Measurements from ENCODE around the gene CSDE1. TPM values are rescaled to one million over a fixed set of nuclear protein-coding genes. Genes with fewer than 3 reads are reported as not detected.
"Not testable (repeated sequence)": the region's sequence is repeated elsewhere in the genome, so short reads cannot be mapped to it uniquely, and the experiment has no call there.

CSDE1 gene
- 278 TPM for total RNA-seq

DNA sequence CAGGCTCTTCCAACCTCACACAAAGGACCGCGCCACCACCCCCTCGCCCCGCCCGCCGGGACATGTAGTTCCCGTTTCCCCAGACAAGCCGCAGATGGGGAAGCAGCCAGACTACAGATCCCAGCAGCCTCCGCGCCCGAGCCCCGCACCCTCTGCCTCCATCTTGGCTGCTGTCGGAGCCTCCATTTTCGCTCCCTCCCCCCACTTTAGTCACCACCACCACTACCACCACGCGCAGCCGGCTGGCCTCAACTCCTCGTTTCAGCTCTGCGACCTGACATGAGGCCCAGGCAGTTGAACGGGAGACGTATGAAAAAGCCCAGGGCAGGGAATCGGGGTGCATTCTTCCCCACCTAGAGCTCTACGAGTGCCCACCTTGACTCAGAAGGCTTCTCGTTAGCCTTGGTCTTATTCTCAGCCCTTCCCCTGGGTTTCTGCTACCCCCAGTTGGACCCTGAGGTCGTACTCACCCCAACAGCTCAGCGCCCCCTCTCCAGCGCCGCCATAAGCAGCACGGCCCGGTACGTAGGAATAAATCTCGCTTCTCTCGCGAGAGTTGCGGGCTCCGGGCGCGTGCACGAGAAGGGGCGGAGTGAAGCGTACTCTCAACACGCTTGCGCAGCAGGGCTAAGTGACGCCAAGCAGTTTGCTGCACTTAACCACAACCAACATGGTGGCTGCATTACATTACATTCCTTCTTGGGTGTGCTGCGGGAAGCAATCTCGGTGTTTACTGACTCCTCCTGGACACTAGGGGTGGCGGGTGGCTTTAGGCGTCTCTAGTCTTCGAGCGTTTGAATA lies at the start of gene CSDE1:
Gene CSDE1, minus strand, starts transcription at position 530 of the 801 bp plus-strand sequence. CDS start 18,094 bp downstream, outside the sequence.
- Histone ChIP-seq H3K36me3 (no peaks in the 10 kb centered on the region), H3K9me3 (no peaks in the 10 kb centered on the region), H3K27me3 (no peaks in the 10 kb centered on the region), H3K4me1 (peaks cover 44% of the 10 kb centered on the region), H3K4me3 (peak within 1 kb of the TSS; percentile 91 to 99), H3K27ac (peak within 1 kb of the TSS; percentile 100)
- intact Hi-C loops (cut with DNase I) = no loop called here
- TF ChIP-seq POLR2AphosphoS5 (IDR thresholded peaks at IDR 0.05; ENCODE audit: insufficient read depth in 1 of 2, low read depth in 1 of 2) = peak; percentile 82 to 99
- TF ChIP-seq POLR2A (IDR thresholded peaks at IDR 0.05) = peak; percentile 22 to 84
- TF ChIP-seq, protein P1, sequence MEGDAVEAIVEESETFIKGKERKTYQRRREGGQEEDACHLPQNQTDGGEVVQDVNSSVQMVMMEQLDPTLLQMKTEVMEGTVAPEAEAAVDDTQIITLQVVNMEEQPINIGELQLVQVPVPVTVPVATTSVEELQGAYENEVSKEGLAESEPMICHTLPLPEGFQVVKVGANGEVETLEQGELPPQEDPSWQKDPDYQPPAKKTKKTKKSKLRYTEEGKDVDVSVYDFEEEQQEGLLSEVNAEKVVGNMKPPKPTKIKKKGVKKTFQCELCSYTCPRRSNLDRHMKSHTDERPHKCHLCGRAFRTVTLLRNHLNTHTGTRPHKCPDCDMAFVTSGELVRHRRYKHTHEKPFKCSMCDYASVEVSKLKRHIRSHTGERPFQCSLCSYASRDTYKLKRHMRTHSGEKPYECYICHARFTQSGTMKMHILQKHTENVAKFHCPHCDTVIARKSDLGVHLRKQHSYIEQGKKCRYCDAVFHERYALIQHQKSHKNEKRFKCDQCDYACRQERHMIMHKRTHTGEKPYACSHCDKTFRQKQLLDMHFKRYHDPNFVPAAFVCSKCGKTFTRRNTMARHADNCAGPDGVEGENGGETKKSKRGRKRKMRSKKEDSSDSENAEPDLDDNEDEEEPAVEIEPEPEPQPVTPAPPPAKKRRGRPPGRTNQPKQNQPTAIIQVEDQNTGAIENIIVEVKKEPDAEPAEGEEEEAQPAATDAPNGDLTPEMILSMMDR (IDR thresholded peaks at IDR 0.05) = peak in 1 of 3 experiments; percentile 9
- DNase-seq (ENCODE audit: extremely low spot score in 2 of 2) = peak; percentile 97

DNA sequence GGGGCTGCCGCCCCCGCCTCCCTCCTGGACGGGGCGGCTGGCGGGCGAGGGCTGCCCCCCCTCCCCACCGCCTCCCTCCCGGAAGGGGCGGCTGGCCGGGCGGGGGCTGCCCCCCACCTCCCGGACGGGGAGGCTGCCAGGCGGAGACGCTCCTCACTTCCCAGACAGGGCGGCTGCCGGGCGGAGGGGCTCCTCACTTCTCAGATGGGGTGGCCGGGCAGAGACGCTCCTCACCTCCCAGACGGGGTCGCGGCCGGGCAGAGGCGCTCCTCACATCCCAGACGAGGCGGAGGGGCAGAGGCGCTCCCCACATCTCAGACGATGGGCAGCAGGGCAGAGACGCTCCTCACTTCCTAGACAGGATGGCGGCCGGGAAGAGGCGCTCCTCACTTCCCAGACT lies 46.7 kb upstream of the CSDE1 start:
- DNase-seq (ENCODE audit: extremely low spot score in 2 of 2); intact Hi-C loops (cut with DNase I); H3K9me3 ChIP-seq; H3K4me1 ChIP-seq; H3K4me3 ChIP-seq; H3K27ac ChIP-seq; H3K36me3 ChIP-seq; H3K27me3 ChIP-seq: not testable (repeated sequence)

DNA sequence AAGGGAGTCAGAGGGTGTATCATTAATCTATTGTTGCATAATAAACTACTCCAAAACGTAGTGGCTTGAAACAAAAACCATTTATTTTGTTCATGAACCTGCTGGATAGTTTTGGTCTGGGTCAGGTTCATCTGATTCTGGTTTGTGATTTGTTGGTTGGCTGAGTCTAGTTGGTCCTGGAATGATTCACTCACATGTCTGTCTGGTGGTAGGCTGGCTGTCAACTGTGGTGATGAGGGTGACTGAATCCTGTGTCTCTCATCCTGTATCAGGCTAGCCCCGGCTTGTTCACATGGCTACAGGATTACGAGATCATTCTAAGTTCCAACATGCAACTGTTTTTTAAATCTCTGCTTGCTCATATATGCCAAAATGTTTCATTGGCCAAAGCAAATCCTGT lies 45.2 kb upstream of the CSDE1 start:
- no peaks in the 10 kb centered on the region for H3K9me3 ChIP-seq
- TF ChIP-seq, protein P1 (IDR thresholded peaks at IDR 0.05) = no peak
- TF ChIP-seq POLR2A (IDR thresholded peaks at IDR 0.05) = no peak
- TF ChIP-seq POLR2AphosphoS5 (IDR thresholded peaks at IDR 0.05; ENCODE audit: insufficient read depth in 1 of 2, low read depth in 1 of 2) = no peak
- no peaks in the 10 kb centered on the region for H3K4me1 ChIP-seq
- H3K36me3 ChIP-seq = no peaks in the 10 kb centered on the region
- H3K27ac ChIP-seq = no peak overlapping the region
- no peak overlapping the region for H3K4me3 ChIP-seq
- H3K27me3 ChIP-seq = no peaks in the 10 kb centered on the region
- intact Hi-C loops (cut with DNase I) = no loop called here
- DNase-seq (ENCODE audit: extremely low spot score in 2 of 2) = no peak

DNA sequence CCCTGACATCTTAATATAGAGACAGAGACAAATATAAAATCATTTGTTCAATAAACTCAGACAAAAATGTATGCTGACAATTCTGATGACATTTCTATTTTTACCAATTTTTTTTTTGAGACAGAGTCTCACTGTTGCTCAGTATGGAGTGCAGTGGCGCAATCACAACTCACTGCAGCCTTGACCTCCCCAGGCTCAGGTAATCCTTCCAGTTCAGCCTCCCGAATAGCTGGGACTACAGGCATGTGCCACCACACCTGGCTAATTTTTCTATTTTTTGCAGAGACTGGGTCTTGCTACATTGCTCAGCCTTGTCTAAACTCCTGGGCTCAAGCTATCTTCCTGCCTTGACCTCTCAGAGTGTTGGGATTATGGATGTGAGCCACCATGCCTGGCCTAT lies 36.3 kb upstream of the CSDE1 start:
- no peaks in the 10 kb centered on the region for H3K36me3 ChIP-seq
- intact Hi-C loops (cut with DNase I) = no loop called here
- TF ChIP-seq, protein P1 (IDR thresholded peaks at IDR 0.05) = no peak
- TF ChIP-seq POLR2AphosphoS5 (IDR thresholded peaks at IDR 0.05; ENCODE audit: insufficient read depth in 1 of 2, low read depth in 1 of 2) (no peak), POLR2A (IDR thresholded peaks at IDR 0.05) (no peak)
- no peaks in the 10 kb centered on the region for H3K27me3 ChIP-seq
- no peak overlapping the region for H3K27ac ChIP-seq
- no peaks in the 10 kb centered on the region for H3K4me1 ChIP-seq
- no peak for DNase-seq (ENCODE audit: extremely low spot score in 2 of 2)
- H3K4me3 ChIP-seq = no peak overlapping the region
- no peaks in the 10 kb centered on the region for H3K9me3 ChIP-seq

DNA sequence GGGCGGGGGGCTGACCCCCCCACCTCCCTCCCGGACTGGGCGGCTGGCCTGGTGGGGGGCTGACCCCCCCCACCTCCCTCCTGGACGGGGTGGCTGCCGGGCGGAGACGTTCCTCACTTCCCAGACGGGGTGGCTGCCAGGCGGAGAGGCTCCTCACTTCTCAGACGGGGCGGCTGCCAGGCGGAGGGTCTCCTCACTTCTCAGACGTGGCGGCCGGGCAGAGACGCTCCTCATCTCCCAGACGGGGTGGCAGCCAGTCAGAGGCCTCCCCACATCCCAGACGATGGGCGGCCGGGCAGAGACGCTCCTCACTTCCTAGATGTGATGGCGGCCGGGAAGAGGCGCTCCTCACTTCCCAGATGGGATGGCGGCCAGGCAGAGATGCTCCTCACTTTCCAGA lies 32.8 kb upstream of the CSDE1 start:
- H3K4me3 ChIP-seq; H3K36me3 ChIP-seq; DNase-seq (ENCODE audit: extremely low spot score in 2 of 2); H3K27me3 ChIP-seq; H3K9me3 ChIP-seq; H3K27ac ChIP-seq; H3K4me1 ChIP-seq; intact Hi-C loops (cut with DNase I): not testable (repeated sequence)

DNA sequence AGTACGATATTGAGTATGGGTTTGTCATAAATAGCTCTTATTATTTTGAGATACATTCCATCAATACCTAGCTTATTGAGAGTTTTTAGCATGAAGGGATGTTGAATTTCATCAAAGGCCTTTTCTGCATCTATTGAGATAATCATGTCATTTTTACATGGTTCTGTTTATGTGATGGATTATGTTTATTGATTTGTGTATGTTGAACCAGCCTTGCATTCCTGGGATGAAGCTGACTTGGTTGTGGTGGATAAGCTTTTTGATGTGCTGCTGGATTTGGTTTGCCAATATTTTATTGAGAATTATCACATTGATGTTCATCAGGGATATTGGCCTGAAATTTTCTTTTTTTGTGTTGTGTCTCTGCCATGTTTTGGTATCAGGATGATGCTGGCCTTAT lies 28.7 kb upstream of the CSDE1 start:
- H3K27ac ChIP-seq; H3K4me3 ChIP-seq; DNase-seq (ENCODE audit: extremely low spot score in 2 of 2); H3K36me3 ChIP-seq; H3K9me3 ChIP-seq; intact Hi-C loops (cut with DNase I); H3K4me1 ChIP-seq; H3K27me3 ChIP-seq: not testable (repeated sequence)
